ENCODE data around the gene DHDH.

The DHDH gene

GRCh38 chr19:48986211-48986610 lies 52.7 kb downstream of the DHDH start:
- no peaks in the 10 kb centered on the region for H3K27me3 ChIP-seq (ENCODE audit: control insufficient read depth, low read length)
- no peaks in the 10 kb centered on the region for H3F3A ChIP-seq (ENCODE audit: control insufficient read depth, insufficient read depth)
- no peak overlapping the region for H3K4me3 ChIP-seq (ENCODE audit: low read length)
- H4K20me1 ChIP-seq (ENCODE audit: control insufficient read depth, insufficient read depth, low read depth, low read length), result no peaks in the 10 kb centered on the region
- H3K9me3 ChIP-seq (ENCODE audit: control insufficient read depth, insufficient read depth, low read length), result no peaks in the 10 kb centered on the region
- no peak overlapping the region for H3K4me2 ChIP-seq (ENCODE audit: low read length)
- H3K36me3 ChIP-seq (ENCODE audit: control insufficient read depth, low read length), result peaks cover 41% of the 10 kb centered on the region
- H3K27ac ChIP-seq (ENCODE audit: low read depth, low read length), result no peak overlapping the region
- no peak for TF ChIP-seq EZH2phosphoT487 (IDR thresholded peaks at IDR 0.05; ENCODE audit: borderline replicate concordance, low read length)
- no peak for TF ChIP-seq CTCF (IDR thresholded peaks at IDR 0.05; ENCODE audit: low read depth, low read length, poor library complexity, severe bottlenecking)
- peaks cover 3% of the 10 kb centered on the region; the same call in 1 of the 2 replicates for H3K79me2 ChIP-seq (ENCODE audit: control insufficient read depth, low read length)
- no peaks in the 10 kb centered on the region for H3K4me1 ChIP-seq (ENCODE audit: control insufficient read depth, low read length)
- no peaks in the 10 kb centered on the region for H3K9me2 ChIP-seq (replicated peaks; ENCODE audit: control insufficient read depth, low read length)

- Histone ChIP-seq H3K27me3 (ENCODE audit: control insufficient read depth, low read length) (no peaks in the 10 kb centered on the region), H3K79me2 (ENCODE audit: control insufficient read depth, low read length) (peaks cover 13% of the 10 kb centered on the region), H3K4me3 (ENCODE audit: low read length) (no peak overlapping the region), H3F3A (ENCODE audit: control insufficient read depth, insufficient read depth) (no peaks in the 10 kb centered on the region), H3K36me3 (ENCODE audit: control insufficient read depth, low read length) (peaks cover 35% of the 10 kb centered on the region), H3K9me2 (replicated peaks; ENCODE audit: control insufficient read depth, low read length) (no peaks in the 10 kb centered on the region), H3K27ac (ENCODE audit: low read depth, low read length) (no peak overlapping the region), H3K4me2 (ENCODE audit: low read length) (no peak overlapping the region), H4K20me1 (ENCODE audit: control insufficient read depth, insufficient read depth, low read depth, low read length) (no peaks in the 10 kb centered on the region), H3K9me3 (ENCODE audit: control insufficient read depth, insufficient read depth, low read length) (no peaks in the 10 kb centered on the region), H3K4me1 (ENCODE audit: control insufficient read depth, low read length) (peaks cover 8% of the 10 kb centered on the region)
- no peak for TF ChIP-seq CTCF (IDR thresholded peaks at IDR 0.05; ENCODE audit: low read depth, low read length, poor library complexity, severe bottlenecking)
- no peak for TF ChIP-seq EZH2phosphoT487 (IDR thresholded peaks at IDR 0.05; ENCODE audit: borderline replicate concordance, low read length)
Measured at GRCh38 chr19:48987323-48987722, 53.8 kb downstream of the DHDH start.

- no peaks in the 10 kb centered on the region for H4K20me1 ChIP-seq (ENCODE audit: control insufficient read depth, insufficient read depth, low read depth, low read length)
- no peaks in the 10 kb centered on the region for H3K9me3 ChIP-seq (ENCODE audit: control insufficient read depth, insufficient read depth, low read length)
- TF ChIP-seq EZH2phosphoT487 (IDR thresholded peaks at IDR 0.05; ENCODE audit: borderline replicate concordance, low read length), result no peak
- TF ChIP-seq CTCF (IDR thresholded peaks at IDR 0.05; ENCODE audit: low read depth, low read length, poor library complexity, severe bottlenecking), result no peak
Measured at GRCh38 chr19:48988286-48988685, 54.8 kb downstream of the DHDH start.

More at GRCh38 chr19:48988286-48988685, 54.8 kb downstream of the DHDH start:
- no peak overlapping the region for H3K27ac ChIP-seq (ENCODE audit: low read depth, low read length)
- peaks cover 8% of the 10 kb centered on the region for H3K4me1 ChIP-seq (ENCODE audit: control insufficient read depth, low read length)
- H3K9me2 ChIP-seq (replicated peaks; ENCODE audit: control insufficient read depth, low read length), result no peaks in the 10 kb centered on the region
- H3F3A ChIP-seq (ENCODE audit: control insufficient read depth, insufficient read depth), result no peaks in the 10 kb centered on the region
- H3K4me3 ChIP-seq (ENCODE audit: low read length), result no peak overlapping the region
- H3K4me2 ChIP-seq (ENCODE audit: low read length), result no peak overlapping the region
- H3K36me3 ChIP-seq (ENCODE audit: control insufficient read depth, low read length), result peaks cover 27% of the 10 kb centered on the region
- H3K27me3 ChIP-seq (ENCODE audit: control insufficient read depth, low read length), result no peaks in the 10 kb centered on the region
- H3K79me2 ChIP-seq (ENCODE audit: control insufficient read depth, low read length), result peaks cover 20% of the 10 kb centered on the region

Data from DOHH2 (cell line).